HG03025 (cell line): ENCODE results near the gene PCDH9.

Source experiments
- ATAC-seq: cut with Tn5 transposase; IDR thresholded peaks from one replicate; pipeline ENCODE4 v1.9.1; 2021; ENCODE audit warnings: mild to moderate bottlenecking, moderate library complexity; ENCODE audit not compliant: unreplicated experiment, low FRiP score

Gene PCDH9

GRCh38 chr13:66443926-66444325, 786.2 kb downstream of the PCDH9 start:
- ATAC-seq: no peak

GRCh38 chr13:66440938-66441337, 789.2 kb downstream of the PCDH9 start:
- no peak for ATAC-seq

GRCh38 chr13:66430728-66431127, 799.4 kb downstream of the PCDH9 start:
- ATAC-seq: no peak

- ATAC-seq: no peak
Measured at GRCh38 chr13:66430269-66430668, 799.9 kb downstream of the PCDH9 start.

GRCh38 chr13:66429156-66429555, 801.0 kb downstream of the PCDH9 start:
- ATAC-seq: no peak

- ATAC-seq: no peak
Measured at GRCh38 chr13:66427458-66427861, 802.7 kb downstream of the PCDH9 start.

- no peak for ATAC-seq
Measured at GRCh38 chr13:66425741-66426140, 804.4 kb downstream of the PCDH9 start.

GRCh38 chr13:66424422-66424821, 805.7 kb downstream of the PCDH9 start:
- no peak for ATAC-seq

- no peak for ATAC-seq
Measured at GRCh38 chr13:66415444-66415843, 814.7 kb downstream of the PCDH9 start.

- no peak for ATAC-seq
Measured at GRCh38 chr13:66414066-66414800, 815.9 kb downstream of the PCDH9 start.

GRCh38 chr13:66410314-66410713, 819.8 kb downstream of the PCDH9 start:
- ATAC-seq: no peak

- ATAC-seq: no peak
Measured at GRCh38 chr13:66409542-66409941, 820.6 kb downstream of the PCDH9 start.

- no peak for ATAC-seq
Measured at GRCh38 chr13:66407128-66407527, 823.0 kb downstream of the PCDH9 start.

- no peak for ATAC-seq
Measured at GRCh38 chr13:66405908-66406802, 824.0 kb downstream of the PCDH9 start.

- ATAC-seq: no peak
Measured at GRCh38 chr13:66402546-66402945, 827.6 kb downstream of the PCDH9 start.

- no peak for ATAC-seq
Measured at GRCh38 chr13:66402066-66402465, 828.1 kb downstream of the PCDH9 start.

- no peak for ATAC-seq
Measured at GRCh38 chr13:66400292-66400691, 829.8 kb downstream of the PCDH9 start.

- ATAC-seq: no peak
Measured at GRCh38 chr13:66399873-66400272, 830.3 kb downstream of the PCDH9 start.

- ATAC-seq: no peak
Measured at GRCh38 chr13:66397133-66397532, 833.0 kb downstream of the PCDH9 start.

GRCh38 chr13:66391322-66391721, 838.8 kb downstream of the PCDH9 start:
- no peak for ATAC-seq

GRCh38 chr13:66378894-66379293, 851.2 kb downstream of the PCDH9 start:
- ATAC-seq: no peak

- ATAC-seq: no peak
Measured at GRCh38 chr13:66377569-66377968, 852.6 kb downstream of the PCDH9 start.
